GM13977 (cell line): ENCODE data around the gene SEL1L.

Experiments used
- DNase-seq: peaks from one replicate; pipeline ENCODE4 v3.0.0; 2012; ENCODE audit warnings: low spot score
- in situ Hi-C: fragments of 300-500 bp; cut with MboI; formaldehyde crosslinking; loops from one replicate; pipeline ENCODE4 v1.12.0; 2022; ENCODE audit warnings: low sequenced_read_pairs, low pct_unique_long_range_greater_than_20kb, mixed read lengths, inconsistent platforms; ENCODE audit not compliant: unreplicated experiment
- TF ChIP-seq, protein P1 (sequence below): IDR thresholded peaks from 2 replicates; pipeline ENCODE4 v1.5.1; 2012; ENCODE audit warnings: mild to moderate bottlenecking, control low read depth; ENCODE audit not compliant: insufficient read depth; ENCODE audit errors: extremely low read depth, missing control alignments

SEL1L gene

DNA sequence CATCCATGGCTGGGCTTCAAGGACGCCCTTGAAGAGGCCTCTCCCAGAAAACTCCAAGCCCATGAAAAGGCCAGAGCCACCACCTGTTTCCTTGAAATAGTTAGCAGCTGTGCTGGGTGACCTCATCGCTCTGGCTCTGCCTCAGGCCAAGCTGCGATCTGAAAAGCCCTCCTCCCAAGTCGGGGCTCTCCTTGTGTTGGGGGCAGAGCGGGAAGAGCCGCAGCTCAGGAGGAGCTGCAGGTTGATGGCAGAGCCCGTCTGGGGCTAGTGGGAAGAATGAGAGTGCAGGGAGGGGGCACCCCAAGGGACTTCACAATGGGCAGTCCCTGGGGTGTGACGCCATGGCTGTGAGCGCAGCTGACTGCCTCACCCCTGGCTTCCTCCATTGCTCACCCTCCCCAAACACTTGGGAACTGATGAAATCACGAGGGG is 83.5 kb downstream of the SEL1L start:
- no peak for DNase-seq
- TF ChIP-seq, protein P1, sequence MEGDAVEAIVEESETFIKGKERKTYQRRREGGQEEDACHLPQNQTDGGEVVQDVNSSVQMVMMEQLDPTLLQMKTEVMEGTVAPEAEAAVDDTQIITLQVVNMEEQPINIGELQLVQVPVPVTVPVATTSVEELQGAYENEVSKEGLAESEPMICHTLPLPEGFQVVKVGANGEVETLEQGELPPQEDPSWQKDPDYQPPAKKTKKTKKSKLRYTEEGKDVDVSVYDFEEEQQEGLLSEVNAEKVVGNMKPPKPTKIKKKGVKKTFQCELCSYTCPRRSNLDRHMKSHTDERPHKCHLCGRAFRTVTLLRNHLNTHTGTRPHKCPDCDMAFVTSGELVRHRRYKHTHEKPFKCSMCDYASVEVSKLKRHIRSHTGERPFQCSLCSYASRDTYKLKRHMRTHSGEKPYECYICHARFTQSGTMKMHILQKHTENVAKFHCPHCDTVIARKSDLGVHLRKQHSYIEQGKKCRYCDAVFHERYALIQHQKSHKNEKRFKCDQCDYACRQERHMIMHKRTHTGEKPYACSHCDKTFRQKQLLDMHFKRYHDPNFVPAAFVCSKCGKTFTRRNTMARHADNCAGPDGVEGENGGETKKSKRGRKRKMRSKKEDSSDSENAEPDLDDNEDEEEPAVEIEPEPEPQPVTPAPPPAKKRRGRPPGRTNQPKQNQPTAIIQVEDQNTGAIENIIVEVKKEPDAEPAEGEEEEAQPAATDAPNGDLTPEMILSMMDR, result no peak
- in situ Hi-C loops, result loop anchor here (25.0 kb wide), 1 partner anchor 488 kb away; the partner anchor contains the start of gene TSHR

DNA sequence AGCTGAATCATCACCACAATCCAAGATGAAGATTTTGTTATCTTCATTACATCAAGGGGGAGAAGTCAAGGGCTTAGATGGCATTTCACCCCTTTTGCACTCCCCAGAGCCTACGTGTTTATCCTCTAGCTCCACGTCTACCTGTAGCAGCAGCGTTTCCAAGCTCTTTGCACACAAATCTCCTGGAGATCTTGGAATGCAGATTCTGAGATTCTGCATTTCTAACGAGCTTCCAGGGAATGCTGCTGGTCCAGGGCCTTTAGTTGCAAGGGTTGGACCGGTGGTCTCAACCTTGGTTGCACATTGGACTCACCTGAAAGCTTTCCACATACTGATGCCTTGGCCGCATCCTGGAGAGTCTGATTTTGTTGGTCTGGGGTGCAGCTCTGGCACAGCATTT is 84.1 kb downstream of the SEL1L start:
- in situ Hi-C loops, result no loop called here
- TF ChIP-seq, protein P1, result no peak
- no peak for DNase-seq

DNA sequence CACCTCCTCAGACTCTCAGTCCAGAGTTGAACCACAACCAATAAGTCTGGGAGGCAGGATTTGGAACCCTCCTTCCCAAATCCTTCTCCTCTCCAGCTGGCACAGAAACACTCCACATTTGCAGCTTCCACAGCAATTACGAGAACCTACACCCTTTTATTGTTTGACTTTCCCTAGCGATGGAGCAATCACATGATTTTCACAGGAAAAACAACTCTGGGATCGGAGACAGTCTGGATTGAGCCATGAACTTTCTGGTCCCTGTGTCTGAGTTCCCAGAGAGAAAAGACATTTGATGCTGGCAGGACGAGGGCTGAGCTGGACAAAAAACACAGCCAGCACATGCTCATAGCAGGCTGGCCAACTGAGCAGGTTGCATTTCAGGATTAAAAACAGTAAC is 84.5 kb downstream of the SEL1L start:
- TF ChIP-seq, protein P1, result no peak
- in situ Hi-C loops, result no loop called here
- DNase-seq, result no peak

DNA sequence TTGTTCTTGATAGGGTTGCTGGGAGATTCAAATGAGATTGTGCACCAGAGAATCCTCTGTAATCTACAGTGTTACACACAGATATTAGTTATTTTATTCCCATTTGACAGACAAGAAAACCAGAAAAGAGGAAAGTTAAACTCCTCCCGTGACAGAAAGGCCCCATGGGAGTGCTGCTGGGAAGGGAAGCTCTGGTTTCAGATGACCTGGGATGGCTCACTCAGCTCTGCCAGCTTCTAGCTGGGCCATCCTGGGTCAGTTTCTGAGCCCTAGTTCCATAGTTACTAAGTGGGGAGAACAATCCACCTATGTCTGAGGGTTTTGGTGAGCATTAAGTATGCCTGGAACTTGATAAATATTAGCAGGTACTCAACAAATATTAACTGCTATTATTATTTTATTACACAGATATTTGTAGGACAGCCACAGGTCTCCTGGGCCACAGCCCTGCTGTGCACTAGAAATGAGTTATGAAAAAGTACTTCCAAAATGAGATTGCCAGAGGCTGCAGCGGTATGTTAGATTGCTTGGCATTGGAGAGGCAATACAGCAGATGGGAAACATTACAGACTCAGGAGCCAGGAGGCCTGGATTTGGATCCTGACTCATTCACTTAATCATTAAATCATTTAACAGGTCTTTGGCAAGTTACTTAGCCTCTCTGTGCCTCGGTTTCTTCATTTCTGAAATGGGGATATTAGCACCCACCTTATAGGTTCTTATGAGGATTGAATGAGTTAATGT is 86.5 kb downstream of the SEL1L start:
- TF ChIP-seq, protein P1, result no peak
- DNase-seq, result no peak
- in situ Hi-C loops, result no loop called here

DNA sequence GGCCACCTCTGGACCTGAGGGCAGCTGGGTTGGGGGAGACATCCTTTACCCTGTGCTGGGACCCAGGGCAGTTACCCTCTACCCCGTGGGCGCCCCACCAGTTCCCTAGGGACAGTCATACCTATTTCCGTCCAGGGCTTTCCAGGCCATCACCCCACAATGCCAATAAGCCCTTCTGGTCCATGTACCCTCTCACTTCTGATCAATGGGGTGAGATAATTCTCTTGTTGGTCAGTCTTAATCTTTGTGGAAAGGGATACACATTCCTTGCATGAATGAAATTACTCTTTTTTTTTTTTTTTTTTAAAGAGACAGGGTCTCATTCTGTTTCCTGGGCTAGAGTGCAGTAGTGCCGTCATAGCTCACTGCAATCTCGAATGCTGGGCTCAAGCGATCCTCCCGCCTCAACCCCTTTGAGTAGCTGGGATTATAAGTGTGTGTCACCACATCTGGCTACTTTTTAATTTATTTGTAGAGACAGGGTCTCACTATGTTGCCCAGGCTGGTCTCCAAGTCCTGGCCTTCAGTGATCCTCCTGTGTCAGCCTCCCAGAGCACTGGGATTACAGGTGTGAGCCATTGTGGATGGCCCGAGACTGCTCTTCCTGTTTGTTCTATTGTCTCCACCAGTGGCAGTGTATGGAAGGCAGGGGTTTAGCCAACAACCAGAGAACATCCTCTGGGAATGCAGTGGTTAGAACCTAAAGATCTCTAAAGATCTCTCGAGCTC is 87.2 kb downstream of the SEL1L start:
- no peak for DNase-seq
- in situ Hi-C loops, result no loop called here
- TF ChIP-seq, protein P1, result no peak

DNA sequence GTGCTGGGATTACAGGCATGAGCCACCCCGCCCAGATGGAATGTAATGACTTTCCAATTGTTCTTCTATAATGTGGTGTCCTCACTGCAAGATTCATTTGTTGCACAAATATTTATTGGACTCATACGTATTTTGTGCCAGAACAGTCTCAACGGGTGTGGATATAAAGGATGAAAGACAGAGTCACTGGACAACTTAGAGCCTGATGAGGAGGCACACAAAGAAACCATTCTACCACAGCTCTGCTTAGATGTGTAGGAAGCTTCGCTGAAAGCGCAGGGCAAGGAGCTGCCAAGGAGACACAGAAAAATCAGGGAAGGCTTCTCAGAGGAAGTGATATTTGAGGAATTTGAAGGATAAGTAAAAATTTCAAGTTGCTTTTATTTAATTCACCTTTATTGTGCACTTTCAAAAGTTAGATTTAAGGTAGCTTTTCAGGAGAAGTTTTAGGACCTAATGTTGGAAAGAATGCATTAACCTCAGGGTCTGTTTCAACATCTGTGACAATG is 92.0 kb downstream of the SEL1L start:
- no peak for DNase-seq
- in situ Hi-C loops, result no loop called here
- TF ChIP-seq, protein P1, result no peak
